Fibroblast of lung (primary cell): Measurements from ENCODE around the gene PRRC2A.

ENCODE experiments used
- EZH2 ChIP-seq: IDR thresholded peaks from 2 replicates; pipeline ENCODE4 v1.5.1; 2012; ENCODE audit warnings: low read length, control low read depth, mild to moderate bottlenecking; ENCODE audit errors: missing control alignments
- TF ChIP-seq, protein P1 (sequence below), 2 donors: IDR thresholded peaks in 1 of 2; conservative IDR thresholded peaks in 1 of 2; 1 replicate in 1 of 2; 2 replicates in 1 of 2; pipeline ENCODE4 v1.5.1; 2011 to 2012; ENCODE audit warnings: low read length in 2 of 2, control low read depth in 1 of 2, inconsistent platforms in 1 of 2, low read depth in 1 of 2, mild to moderate bottlenecking in 1 of 2

DNA sequence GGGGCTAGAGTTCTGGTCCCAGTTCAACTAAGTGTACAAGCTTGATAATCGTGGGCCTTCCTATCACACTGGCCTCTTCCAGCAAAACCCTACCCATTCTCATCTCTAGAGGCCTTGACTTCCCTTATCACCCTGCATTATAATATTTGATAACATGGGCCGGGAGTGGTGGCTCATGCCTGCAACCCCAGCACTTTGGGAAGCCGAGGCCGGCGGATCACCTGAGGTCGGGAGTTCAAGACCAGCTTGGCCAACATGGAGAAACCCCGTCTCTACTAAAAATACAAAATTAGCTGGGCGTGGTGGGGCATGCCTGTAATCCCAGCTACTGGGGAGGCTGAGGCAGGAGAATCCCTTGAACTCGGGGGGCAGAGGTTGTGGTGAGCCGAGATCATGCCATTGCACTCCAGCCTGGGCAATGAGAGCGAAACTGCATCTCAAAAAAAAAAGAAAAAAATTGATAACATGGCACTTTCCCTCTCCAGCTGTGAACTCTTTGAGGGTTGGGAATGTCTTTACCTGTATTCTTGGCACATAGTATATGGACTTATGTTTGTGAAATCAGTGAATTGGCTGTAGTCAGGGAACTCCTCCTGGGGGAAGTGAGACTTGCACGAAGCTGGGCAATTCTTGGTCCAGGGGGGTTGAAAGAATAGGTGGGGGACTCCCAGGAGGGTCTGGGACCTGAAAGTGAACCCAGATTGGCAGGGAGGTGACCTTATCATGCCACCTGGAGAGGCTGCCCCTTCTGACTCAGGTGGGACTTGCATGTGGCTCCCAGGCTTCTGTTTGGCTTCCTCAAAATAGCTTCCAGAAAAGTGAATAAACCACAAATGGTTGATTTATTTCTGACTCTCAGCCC, 41.0 kb downstream of the PRRC2A start:
- TF ChIP-seq, protein P1, sequence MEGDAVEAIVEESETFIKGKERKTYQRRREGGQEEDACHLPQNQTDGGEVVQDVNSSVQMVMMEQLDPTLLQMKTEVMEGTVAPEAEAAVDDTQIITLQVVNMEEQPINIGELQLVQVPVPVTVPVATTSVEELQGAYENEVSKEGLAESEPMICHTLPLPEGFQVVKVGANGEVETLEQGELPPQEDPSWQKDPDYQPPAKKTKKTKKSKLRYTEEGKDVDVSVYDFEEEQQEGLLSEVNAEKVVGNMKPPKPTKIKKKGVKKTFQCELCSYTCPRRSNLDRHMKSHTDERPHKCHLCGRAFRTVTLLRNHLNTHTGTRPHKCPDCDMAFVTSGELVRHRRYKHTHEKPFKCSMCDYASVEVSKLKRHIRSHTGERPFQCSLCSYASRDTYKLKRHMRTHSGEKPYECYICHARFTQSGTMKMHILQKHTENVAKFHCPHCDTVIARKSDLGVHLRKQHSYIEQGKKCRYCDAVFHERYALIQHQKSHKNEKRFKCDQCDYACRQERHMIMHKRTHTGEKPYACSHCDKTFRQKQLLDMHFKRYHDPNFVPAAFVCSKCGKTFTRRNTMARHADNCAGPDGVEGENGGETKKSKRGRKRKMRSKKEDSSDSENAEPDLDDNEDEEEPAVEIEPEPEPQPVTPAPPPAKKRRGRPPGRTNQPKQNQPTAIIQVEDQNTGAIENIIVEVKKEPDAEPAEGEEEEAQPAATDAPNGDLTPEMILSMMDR (conservative IDR thresholded peaks at IDR 0.05 in 1 of 2, IDR thresholded peaks at IDR 0.05 in 1 of 2; ENCODE audit: low read depth in 1 of 2, low read length in 2 of 2): no peak
- no peak for TF ChIP-seq EZH2
